ENCODE results near the gene CACNB2. TPM values are rescaled to one million over a fixed set of nuclear protein-coding genes. Genes with fewer than 3 reads are reported as not detected.

Gene CACNB2
- total RNA-seq, 4 donors from 2014 or later = 11.6 to 13.8 (median 12.1) TPM

DNA sequence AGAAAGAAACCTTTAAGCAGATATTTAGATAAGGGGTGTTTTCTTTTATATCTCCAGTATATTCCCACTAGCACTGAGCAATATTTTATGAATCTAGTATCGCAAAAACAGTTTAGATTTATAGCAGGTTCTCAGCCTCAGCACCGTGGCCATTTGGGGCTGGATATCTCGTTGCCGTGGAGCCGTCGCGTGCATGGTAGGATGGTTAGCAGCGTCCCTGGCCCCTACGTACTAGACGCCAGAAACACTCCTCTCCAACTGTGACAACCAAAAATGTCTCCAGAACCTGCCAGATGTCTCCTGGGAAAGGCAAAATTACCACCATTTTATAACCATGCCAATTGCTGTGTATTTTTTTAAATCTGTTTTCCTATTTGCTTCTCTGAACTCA, 172.9 kb downstream of the CACNB2 start:
- DNase-seq (ENCODE audit: low spot score in 2 of 2) = no peak
- Histone ChIP-seq H3K27ac (no peak overlapping the region), H3K4me3 (no peak overlapping the region), H3K36me3 (no peaks in the 10 kb centered on the region), H3K9me3 (no peaks in the 10 kb centered on the region), H3K27me3 (no peaks in the 10 kb centered on the region), H3K4me1 (no peaks in the 10 kb centered on the region)
- TF ChIP-seq POLR2A (IDR thresholded peaks at IDR 0.05) = no peak
- no peak for TF ChIP-seq EP300 (IDR thresholded peaks at IDR 0.05)
- TF ChIP-seq, protein P1, sequence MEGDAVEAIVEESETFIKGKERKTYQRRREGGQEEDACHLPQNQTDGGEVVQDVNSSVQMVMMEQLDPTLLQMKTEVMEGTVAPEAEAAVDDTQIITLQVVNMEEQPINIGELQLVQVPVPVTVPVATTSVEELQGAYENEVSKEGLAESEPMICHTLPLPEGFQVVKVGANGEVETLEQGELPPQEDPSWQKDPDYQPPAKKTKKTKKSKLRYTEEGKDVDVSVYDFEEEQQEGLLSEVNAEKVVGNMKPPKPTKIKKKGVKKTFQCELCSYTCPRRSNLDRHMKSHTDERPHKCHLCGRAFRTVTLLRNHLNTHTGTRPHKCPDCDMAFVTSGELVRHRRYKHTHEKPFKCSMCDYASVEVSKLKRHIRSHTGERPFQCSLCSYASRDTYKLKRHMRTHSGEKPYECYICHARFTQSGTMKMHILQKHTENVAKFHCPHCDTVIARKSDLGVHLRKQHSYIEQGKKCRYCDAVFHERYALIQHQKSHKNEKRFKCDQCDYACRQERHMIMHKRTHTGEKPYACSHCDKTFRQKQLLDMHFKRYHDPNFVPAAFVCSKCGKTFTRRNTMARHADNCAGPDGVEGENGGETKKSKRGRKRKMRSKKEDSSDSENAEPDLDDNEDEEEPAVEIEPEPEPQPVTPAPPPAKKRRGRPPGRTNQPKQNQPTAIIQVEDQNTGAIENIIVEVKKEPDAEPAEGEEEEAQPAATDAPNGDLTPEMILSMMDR (IDR thresholded peaks at IDR 0.05) = no peak
- no peak for TF ChIP-seq POLR2AphosphoS5 (IDR thresholded peaks at IDR 0.05)
- 71% methylated on average over 10 of the region's 10 CpGs for WGBS

DNA sequence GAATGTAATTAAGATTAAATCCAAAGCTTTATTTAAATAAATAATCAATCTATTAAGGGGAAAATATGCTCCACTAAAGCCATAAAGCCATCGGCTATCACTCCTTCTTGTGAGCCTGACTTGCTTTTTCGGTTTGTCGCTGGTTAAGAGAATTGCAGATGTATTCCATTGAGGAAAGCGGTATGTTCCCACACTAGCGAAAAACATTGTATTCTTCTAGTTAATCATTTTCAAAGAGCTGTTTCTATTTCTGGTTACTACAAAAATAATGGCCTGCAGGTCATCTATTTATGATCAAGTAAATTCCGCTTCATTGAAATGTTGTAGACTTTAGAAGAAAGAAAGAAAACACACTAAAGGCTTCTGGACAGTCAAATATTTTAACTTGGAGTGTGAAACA, 173.4 kb downstream of the CACNB2 start:
- 86% methylated on average over 6 of the region's 6 CpGs for WGBS

GRCh38 chr10:18319628-18320027, 179.4 kb downstream of the CACNB2 start:
- Histone ChIP-seq H3K9me3 (no peaks in the 10 kb centered on the region), H3K36me3 (no peaks in the 10 kb centered on the region), H3K27me3 (no peaks in the 10 kb centered on the region), H3K4me1 (no peaks in the 10 kb centered on the region), H3K27ac (no peak overlapping the region), H3K4me3 (no peak overlapping the region)
- 84% methylated on average over 3 of the region's 3 CpGs for WGBS
- TF ChIP-seq POLR2AphosphoS5 (IDR thresholded peaks at IDR 0.05) = no peak
- TF ChIP-seq EP300 (IDR thresholded peaks at IDR 0.05) = no peak
- no peak for TF ChIP-seq POLR2A (IDR thresholded peaks at IDR 0.05)
- TF ChIP-seq, protein P1 (IDR thresholded peaks at IDR 0.05) = no peak
- no peak for DNase-seq (ENCODE audit: low spot score in 2 of 2)

More for the DNA sequence above, 173.4 kb downstream of the CACNB2 start:
- no peak for DNase-seq (ENCODE audit: low spot score in 2 of 2)
- Histone ChIP-seq H3K4me1 (no peaks in the 10 kb centered on the region), H3K27ac (no peak overlapping the region), H3K27me3 (no peaks in the 10 kb centered on the region), H3K36me3 (no peaks in the 10 kb centered on the region), H3K4me3 (no peak overlapping the region), H3K9me3 (no peaks in the 10 kb centered on the region)
- no peak for TF ChIP-seq POLR2AphosphoS5 (IDR thresholded peaks at IDR 0.05)
- TF ChIP-seq, protein P1 (IDR thresholded peaks at IDR 0.05) = no peak
- no peak for TF ChIP-seq POLR2A (IDR thresholded peaks at IDR 0.05)
- no peak for TF ChIP-seq EP300 (IDR thresholded peaks at IDR 0.05)

DNA sequence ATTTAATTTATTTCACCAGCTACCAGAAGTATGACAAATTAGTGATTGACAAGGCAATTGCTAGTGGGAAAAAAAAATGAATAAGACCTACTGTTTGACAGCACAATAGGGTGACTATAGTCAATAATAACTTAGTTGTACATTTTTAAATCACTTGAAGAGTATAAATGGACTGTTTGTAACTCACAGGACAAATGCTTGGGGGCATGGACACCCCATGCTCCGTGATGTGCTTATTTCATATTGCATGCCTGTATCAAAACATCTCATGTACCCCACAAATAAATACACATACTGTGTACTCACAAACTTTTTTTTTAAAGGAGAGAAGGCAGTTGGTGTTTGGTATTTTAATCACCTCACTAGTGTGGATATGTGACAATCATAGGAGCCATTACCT, 181.1 kb downstream of the CACNB2 start:
- Histone ChIP-seq H3K4me1 (no peaks in the 10 kb centered on the region), H3K27ac (no peak overlapping the region), H3K36me3 (no peaks in the 10 kb centered on the region), H3K9me3 (no peaks in the 10 kb centered on the region), H3K4me3 (no peak overlapping the region), H3K27me3 (no peaks in the 10 kb centered on the region)
- TF ChIP-seq, protein P1 (IDR thresholded peaks at IDR 0.05) = no peak
- TF ChIP-seq EP300 (IDR thresholded peaks at IDR 0.05) (no peak), POLR2A (IDR thresholded peaks at IDR 0.05) (no peak), POLR2AphosphoS5 (IDR thresholded peaks at IDR 0.05) (no peak)
- WGBS = 97% methylated on average over 1 of the region's 1 CpG
- DNase-seq (ENCODE audit: low spot score in 2 of 2) = no peak

DNA sequence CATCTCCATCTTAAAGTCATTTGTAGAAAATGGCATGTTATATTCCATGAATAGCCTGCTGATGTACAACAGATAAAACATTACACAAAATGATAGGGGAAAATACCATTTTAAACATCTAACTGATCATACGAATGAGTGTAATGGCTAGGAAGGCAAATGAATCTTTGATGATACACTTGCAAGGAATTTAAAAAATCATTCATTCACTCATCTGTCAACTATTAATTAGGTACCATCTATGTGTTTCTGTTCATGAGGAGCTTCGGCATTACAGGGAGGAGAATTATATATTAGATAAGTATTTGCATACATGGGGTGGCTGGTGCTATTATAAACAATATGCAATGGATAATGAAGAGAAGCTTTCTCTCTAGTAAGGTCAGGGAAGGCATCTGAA, 183.7 kb downstream of the CACNB2 start:
- H3K4me3 ChIP-seq = no peak overlapping the region
- H3K4me1 ChIP-seq = no peaks in the 10 kb centered on the region
- DNase-seq (ENCODE audit: low spot score in 2 of 2) = no peak
- H3K27me3 ChIP-seq = no peaks in the 10 kb centered on the region
- H3K36me3 ChIP-seq = no peaks in the 10 kb centered on the region
- WGBS = 89% methylated on average over 2 of the region's 2 CpGs
- no peaks in the 10 kb centered on the region for H3K9me3 ChIP-seq
- H3K27ac ChIP-seq = no peak overlapping the region
- TF ChIP-seq, protein P1 (IDR thresholded peaks at IDR 0.05) = no peak
- TF ChIP-seq POLR2A (IDR thresholded peaks at IDR 0.05) (no peak), POLR2AphosphoS5 (IDR thresholded peaks at IDR 0.05) (no peak), EP300 (IDR thresholded peaks at IDR 0.05) (no peak)
